Fibroblast of lung (primary cell): ENCODE data around the gene SSTR5. TPM values are rescaled to one million over a fixed set of nuclear protein-coding genes. Genes with fewer than 3 reads are reported as not detected.

ENCODE experiments used
- DNase-seq, 2 donors: peaks; one replicate each; pipeline versions ENCODE4 v3.0.0 to v3.0.0-alpha.2; 2010; ENCODE audit warnings: low read depth in 2 of 2
- H2AFZ ChIP-seq: 2 replicates; pipeline ENCODE4 v1.5.1; 2012; ENCODE audit warnings: low read length, control low read depth, inconsistent platforms
- H3K27ac ChIP-seq: 2 replicates; pipeline ENCODE4 v1.5.1; 2011; ENCODE audit warnings: low read length, control low read depth; ENCODE audit not compliant: insufficient read depth
- H3K27me3 ChIP-seq: 2 replicates; pipeline ENCODE4 v1.5.1; 2011; ENCODE audit warnings: mild to moderate bottlenecking, low read length; ENCODE audit not compliant: control insufficient read depth, insufficient read depth
- H3K36me3 ChIP-seq: 2 replicates; pipeline ENCODE4 v1.5.1; 2011; ENCODE audit warnings: low read length; ENCODE audit not compliant: control insufficient read depth, insufficient read depth
- H3K4me1 ChIP-seq: 2 replicates; pipeline ENCODE4 v1.5.1; 2011; ENCODE audit warnings: low read length; ENCODE audit not compliant: control insufficient read depth, insufficient read depth; ENCODE audit errors: extremely low read depth
- H3K4me2 ChIP-seq: 2 replicates; pipeline ENCODE4 v1.5.1; 2011; ENCODE audit warnings: low read length, control low read depth; ENCODE audit not compliant: insufficient read depth; ENCODE audit errors: extremely low read depth
- H3K4me3 ChIP-seq, 4 experiments: fragments of 200-600 bp in 1 of 4; sonication (generic) in 1 of 4; replicated peaks in 1 of 4; 2 replicates each; pipeline ENCODE4 v1.5.1; 2011 to 2016; ENCODE audit warnings: low read length in 4 of 4, low read depth in 3 of 4, mild to moderate bottlenecking in 3 of 4, control low read depth in 2 of 4, inconsistent platforms in 1 of 4, mixed read lengths in 1 of 4; ENCODE audit not compliant: insufficient read depth in 1 of 4; ENCODE audit errors: control extremely low read depth in 1 of 4
- H3K79me2 ChIP-seq: 2 replicates; pipeline ENCODE4 v1.5.1; 2012; ENCODE audit warnings: mild to moderate bottlenecking, low read length, inconsistent platforms; ENCODE audit not compliant: control insufficient read depth, insufficient read depth
- H3K9ac ChIP-seq: 2 replicates; pipeline ENCODE4 v1.5.1; 2011; ENCODE audit warnings: mild to moderate bottlenecking, low read length, control low read depth; ENCODE audit not compliant: insufficient read depth
- H3K9me3 ChIP-seq: 2 replicates; pipeline ENCODE4 v1.5.1; 2012; ENCODE audit warnings: low read depth, low read length; ENCODE audit not compliant: control insufficient read depth, insufficient read depth
- H4K20me1 ChIP-seq: 2 replicates; pipeline ENCODE4 v1.5.1; 2011; ENCODE audit warnings: low read length; ENCODE audit not compliant: control insufficient read depth, insufficient read depth; ENCODE audit errors: extremely low read depth
- EZH2 ChIP-seq: IDR thresholded peaks from 2 replicates; pipeline ENCODE4 v1.5.1; 2012; ENCODE audit warnings: low read length, control low read depth, mild to moderate bottlenecking; ENCODE audit errors: missing control alignments
- polyA plus RNA-seq, 2 donors: library from polyadenylated mRNA; depleted of rRNA in 1 of 2; stranded (reverse) in 1 of 2; unstranded in 1 of 2; fragments of >200 nt; gene quantifications; 2 replicates each; pipeline ENCODE4 v1.2.1, GENCODE V29; 2011 to 2012; ENCODE audit warnings: missing spikeins in 1 of 2
- total RNA-seq: library from RNA; depleted of rRNA; stranded (reverse); fragments of >200 nt; gene quantifications from 2 replicates; pipeline ENCODE4 v1.2.1, GENCODE V29; 2014
- TF ChIP-seq, protein P1 (sequence below), 2 donors: IDR thresholded peaks in 1 of 2; conservative IDR thresholded peaks in 1 of 2; 1 replicate in 1 of 2; 2 replicates in 1 of 2; pipeline ENCODE4 v1.5.1; 2011 to 2012; ENCODE audit warnings: low read length in 2 of 2, control low read depth in 1 of 2, inconsistent platforms in 1 of 2, low read depth in 1 of 2, mild to moderate bottlenecking in 1 of 2

SSTR5 gene
- total and polyA plus RNA-seq, 2 donors (not counting 1 experiment from before 2014, with no cell fraction given): not detected

GRCh38 chr16:1088295-1089170, 16.0 kb downstream of the SSTR5 start:
- Histone ChIP-seq H3K4me2 (no peak overlapping the region), H2AFZ (no peak overlapping the region), H3K27me3 (no peaks in the 10 kb centered on the region), H4K20me1 (no peaks in the 10 kb centered on the region), H3K9ac (no peak overlapping the region), H3K27ac (no peak overlapping the region), H3K79me2 (no peaks in the 10 kb centered on the region), H3K4me3 (no peak overlapping the region), H3K9me3 (no peaks in the 10 kb centered on the region), H3K36me3 (no peaks in the 10 kb centered on the region), H3K4me1 (no peaks in the 10 kb centered on the region)
- TF ChIP-seq, protein P1, sequence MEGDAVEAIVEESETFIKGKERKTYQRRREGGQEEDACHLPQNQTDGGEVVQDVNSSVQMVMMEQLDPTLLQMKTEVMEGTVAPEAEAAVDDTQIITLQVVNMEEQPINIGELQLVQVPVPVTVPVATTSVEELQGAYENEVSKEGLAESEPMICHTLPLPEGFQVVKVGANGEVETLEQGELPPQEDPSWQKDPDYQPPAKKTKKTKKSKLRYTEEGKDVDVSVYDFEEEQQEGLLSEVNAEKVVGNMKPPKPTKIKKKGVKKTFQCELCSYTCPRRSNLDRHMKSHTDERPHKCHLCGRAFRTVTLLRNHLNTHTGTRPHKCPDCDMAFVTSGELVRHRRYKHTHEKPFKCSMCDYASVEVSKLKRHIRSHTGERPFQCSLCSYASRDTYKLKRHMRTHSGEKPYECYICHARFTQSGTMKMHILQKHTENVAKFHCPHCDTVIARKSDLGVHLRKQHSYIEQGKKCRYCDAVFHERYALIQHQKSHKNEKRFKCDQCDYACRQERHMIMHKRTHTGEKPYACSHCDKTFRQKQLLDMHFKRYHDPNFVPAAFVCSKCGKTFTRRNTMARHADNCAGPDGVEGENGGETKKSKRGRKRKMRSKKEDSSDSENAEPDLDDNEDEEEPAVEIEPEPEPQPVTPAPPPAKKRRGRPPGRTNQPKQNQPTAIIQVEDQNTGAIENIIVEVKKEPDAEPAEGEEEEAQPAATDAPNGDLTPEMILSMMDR (conservative IDR thresholded peaks at IDR 0.05 in 1 of 2, IDR thresholded peaks at IDR 0.05 in 1 of 2; ENCODE audit: low read depth in 1 of 2, low read length in 2 of 2): no peak
- no peak for TF ChIP-seq EZH2
- no peak for DNase-seq

DNA sequence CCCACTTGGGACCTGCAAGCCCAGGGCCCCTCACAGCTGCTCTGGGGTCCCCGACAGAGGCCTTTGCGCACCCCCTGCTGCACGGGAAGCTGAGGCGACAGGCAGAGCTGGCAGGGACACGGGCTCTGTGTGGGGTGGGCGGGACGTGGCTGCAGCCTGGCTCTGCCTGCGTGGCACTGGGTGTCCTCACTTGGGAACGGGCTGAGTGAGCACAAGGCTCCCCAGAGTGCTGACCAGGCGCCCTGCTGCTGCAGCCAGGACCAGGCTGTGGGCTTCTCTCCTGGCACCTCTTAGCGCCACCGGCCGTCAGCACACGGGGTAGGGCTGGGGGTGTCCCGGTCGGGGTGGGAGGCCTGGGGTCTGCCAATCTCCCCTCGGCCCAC, 16.9 kb downstream of the SSTR5 start:
- H3K27me3 ChIP-seq: no peaks in the 10 kb centered on the region
- H2AFZ ChIP-seq: no peak overlapping the region
- H3K4me1 ChIP-seq: no peaks in the 10 kb centered on the region
- no peak overlapping the region for H3K27ac ChIP-seq
- H3K9me3 ChIP-seq: no peaks in the 10 kb centered on the region
- H3K36me3 ChIP-seq: no peaks in the 10 kb centered on the region
- H3K79me2 ChIP-seq: no peaks in the 10 kb centered on the region
- no peaks in the 10 kb centered on the region for H4K20me1 ChIP-seq
- no peak overlapping the region for H3K4me2 ChIP-seq
- no peak overlapping the region for H3K9ac ChIP-seq
- TF ChIP-seq, protein P1 (conservative IDR thresholded peaks at IDR 0.05 in 1 of 2, IDR thresholded peaks at IDR 0.05 in 1 of 2; ENCODE audit: low read depth in 1 of 2, low read length in 2 of 2): no peak
- TF ChIP-seq EZH2: no peak
- no peak for DNase-seq
- H3K4me3 ChIP-seq: no peak overlapping the region

GRCh38 chr16:1089822-1090619, 17.5 kb downstream of the SSTR5 start:
- Histone ChIP-seq H2AFZ (no peak overlapping the region), H3K9ac (no peak overlapping the region), H3K4me3 (no peak overlapping the region), H4K20me1 (no peaks in the 10 kb centered on the region), H3K27ac (no peak overlapping the region), H3K4me2 (no peak overlapping the region), H3K27me3 (no peaks in the 10 kb centered on the region), H3K4me1 (no peaks in the 10 kb centered on the region), H3K79me2 (no peaks in the 10 kb centered on the region), H3K36me3 (no peaks in the 10 kb centered on the region), H3K9me3 (no peaks in the 10 kb centered on the region)
- DNase-seq: no peak
- no peak for TF ChIP-seq EZH2
- TF ChIP-seq, protein P1 (conservative IDR thresholded peaks at IDR 0.05 in 1 of 2, IDR thresholded peaks at IDR 0.05 in 1 of 2; ENCODE audit: low read depth in 1 of 2, low read length in 2 of 2): no peak
